HG03439 (cell line): ENCODE data around the gene ALDOC.
"Not testable (repeated sequence)": the region's sequence is repeated elsewhere in the genome, so short reads cannot be mapped to it uniquely, and the experiment has no call there.

Source experiments
- ATAC-seq: cut with Tn5 transposase; IDR thresholded peaks from one replicate; pipeline ENCODE4 v1.9.1; 2021; ENCODE audit warnings: mild to moderate bottlenecking, moderate library complexity; ENCODE audit not compliant: unreplicated experiment

ALDOC gene

GRCh38 chr17:28576758-28577465 lies at the start of gene ALDOC:
Gene ALDOC (minus strand): TSS chr17:28576895. CDS start chr17:28575532, 1,363 bp downstream.
- ATAC-seq, result peak; percentile 76

DNA sequence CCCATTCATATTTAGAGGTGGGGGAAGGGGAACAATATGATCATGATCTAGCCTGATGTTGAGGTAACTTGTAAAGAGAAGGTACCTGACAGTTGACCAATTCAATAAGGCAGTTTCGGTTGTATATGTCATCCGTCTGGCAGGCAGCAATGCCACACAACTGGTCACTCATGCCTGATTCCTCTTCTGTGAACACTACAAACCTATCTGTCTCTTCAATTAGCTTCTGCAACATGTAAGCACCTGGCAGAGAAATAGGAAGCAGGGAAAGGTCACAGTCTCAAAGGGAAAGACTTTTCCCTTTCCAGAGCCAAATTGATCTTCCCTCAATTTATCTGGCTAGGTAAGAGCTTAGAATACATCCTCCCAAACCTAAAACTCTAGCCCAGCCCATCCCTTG lies 47.5 kb upstream of the ALDOC start:
- ATAC-seq, result no peak

DNA sequence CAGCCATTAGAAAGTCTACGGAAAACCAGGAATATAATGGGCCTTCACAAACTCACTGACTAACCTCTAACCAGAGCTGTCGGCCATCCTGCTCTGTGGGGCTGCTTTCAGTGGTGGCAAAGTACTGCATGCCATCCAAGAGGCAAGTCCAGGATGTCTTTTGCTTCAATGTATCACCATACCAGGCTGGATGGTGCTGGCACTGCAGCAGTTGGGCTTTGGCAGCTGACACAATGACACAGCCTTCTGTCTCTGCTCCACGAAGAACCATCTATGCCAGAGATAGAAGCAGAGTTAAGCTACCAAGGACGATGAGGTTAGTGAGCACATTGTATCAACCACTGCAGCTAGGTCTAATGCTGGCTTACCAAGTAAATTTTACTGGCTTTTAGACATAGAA lies 47.0 kb upstream of the ALDOC start:
- no peak for ATAC-seq

GRCh38 chr17:28622186-28622585 lies 45.5 kb upstream of the ALDOC start:
- no peak for ATAC-seq

DNA sequence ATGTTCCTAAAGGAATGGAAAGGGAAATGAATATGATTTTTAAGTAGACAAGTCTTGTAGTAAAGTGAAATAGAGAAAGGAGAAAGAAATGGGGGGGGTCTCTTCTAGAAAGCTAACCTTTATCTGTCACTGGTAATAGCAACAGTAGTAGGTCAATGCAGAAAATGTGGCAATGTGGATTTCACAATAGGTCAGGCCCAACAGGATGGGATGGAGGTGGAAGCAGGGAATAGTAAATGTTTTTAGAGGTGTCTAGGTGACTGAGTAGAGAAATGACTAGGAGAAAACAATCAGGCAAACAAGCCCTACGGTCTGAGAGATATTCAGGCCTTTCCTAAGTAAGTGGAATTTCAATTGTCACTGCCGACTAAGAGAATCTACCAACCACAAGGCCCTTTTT lies 43.3 kb upstream of the ALDOC start:
- ATAC-seq, result no peak

DNA sequence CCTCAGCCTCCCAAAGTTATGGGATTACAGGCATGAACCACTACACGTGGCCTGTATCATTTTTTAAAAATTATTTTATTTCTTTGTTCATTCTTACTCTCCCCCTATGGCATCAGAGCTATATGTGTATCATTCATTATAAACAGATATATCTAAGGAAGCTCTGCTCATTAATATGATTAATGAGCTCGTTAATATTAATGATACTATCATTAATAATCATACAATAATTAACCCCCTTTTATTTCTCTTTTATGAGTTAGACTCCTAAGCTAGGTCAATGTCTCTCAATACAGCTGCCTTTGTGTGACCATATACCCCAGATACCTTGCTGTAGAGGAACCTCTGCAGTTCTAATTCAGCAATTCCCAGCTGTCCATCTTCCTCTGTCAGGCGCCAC lies 41.8 kb upstream of the ALDOC start:
- ATAC-seq, result no peak

DNA sequence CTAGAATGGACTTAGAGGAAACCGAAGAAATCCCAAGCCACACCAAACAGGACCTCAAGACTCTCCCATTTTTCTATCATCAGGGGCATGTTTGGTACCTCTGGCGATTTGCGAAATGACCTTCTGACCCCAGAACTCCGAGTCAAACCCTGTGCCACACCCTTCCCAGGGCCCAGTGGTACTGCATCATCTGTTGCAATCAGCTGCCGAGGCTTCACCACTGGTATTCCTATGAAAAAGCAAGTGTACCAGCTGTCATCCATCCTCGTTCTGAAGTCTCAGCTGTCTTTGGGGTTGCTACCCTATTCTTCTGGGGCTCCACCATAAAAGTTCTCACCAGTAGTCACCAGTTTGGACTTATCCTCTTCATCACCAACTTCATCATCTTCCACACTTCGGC lies 39.6 kb upstream of the ALDOC start:
- ATAC-seq, result no peak

DNA sequence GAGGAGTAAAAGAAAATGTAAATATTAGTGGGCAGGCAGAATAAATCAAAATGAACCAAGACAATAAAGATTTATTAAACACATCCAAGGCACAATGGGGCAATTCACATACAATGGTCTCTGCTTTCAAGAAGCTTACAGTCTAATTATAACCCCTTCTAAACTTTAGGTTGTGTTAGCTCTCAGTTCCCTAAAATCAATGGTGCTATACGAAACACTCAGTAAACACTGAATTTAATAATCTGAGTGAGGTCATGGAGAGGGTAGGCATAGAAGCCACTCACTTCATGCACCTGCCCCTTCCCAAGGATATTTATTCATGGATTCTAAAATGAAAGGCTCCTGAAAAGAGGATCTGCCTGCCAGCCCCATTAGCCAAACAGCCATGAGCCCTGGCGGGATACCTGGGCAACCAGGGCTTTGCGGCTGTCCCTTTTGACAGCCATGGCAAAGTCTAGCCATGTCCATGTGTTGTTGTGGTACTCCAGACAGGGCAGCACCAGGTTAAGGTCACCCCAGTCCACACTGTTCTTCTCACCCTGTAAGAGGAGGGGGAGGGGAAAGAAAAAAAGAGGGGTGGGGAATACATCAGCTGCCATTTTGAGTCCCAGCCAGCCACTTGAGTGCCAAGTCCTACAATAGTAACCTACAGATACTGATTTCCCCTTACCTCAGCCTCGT lies 38.7 kb upstream of the ALDOC start:
- ATAC-seq, result no peak

DNA sequence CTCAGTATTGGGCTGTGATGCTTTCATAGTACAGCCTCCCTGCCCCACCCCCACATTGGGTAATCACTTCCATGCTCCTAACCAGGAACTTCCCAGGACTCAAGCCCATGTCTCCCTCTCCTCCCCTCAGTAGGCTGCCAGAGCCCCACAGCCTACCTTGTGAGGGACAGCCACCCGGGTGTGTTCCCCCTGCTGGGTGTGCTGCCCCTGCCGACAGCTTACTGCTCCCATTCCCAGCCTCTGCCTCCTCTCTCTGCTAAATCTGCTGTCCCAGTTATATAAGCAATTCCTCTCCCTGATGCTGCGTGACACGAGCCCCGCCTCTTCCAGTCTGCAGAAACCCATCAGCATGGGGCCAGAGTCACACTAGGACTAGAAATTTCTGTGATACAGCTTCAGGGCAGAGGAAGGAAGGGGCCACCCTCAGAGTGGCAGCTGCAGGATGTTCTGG lies 37.3 kb upstream of the ALDOC start, which contains the start of gene RSKR:
Gene RSKR (minus strand): TSS at position 255 of the 451 bp plus-strand sequence. CDS start 24 bp downstream, at position 231.
- no peak for ATAC-seq

DNA sequence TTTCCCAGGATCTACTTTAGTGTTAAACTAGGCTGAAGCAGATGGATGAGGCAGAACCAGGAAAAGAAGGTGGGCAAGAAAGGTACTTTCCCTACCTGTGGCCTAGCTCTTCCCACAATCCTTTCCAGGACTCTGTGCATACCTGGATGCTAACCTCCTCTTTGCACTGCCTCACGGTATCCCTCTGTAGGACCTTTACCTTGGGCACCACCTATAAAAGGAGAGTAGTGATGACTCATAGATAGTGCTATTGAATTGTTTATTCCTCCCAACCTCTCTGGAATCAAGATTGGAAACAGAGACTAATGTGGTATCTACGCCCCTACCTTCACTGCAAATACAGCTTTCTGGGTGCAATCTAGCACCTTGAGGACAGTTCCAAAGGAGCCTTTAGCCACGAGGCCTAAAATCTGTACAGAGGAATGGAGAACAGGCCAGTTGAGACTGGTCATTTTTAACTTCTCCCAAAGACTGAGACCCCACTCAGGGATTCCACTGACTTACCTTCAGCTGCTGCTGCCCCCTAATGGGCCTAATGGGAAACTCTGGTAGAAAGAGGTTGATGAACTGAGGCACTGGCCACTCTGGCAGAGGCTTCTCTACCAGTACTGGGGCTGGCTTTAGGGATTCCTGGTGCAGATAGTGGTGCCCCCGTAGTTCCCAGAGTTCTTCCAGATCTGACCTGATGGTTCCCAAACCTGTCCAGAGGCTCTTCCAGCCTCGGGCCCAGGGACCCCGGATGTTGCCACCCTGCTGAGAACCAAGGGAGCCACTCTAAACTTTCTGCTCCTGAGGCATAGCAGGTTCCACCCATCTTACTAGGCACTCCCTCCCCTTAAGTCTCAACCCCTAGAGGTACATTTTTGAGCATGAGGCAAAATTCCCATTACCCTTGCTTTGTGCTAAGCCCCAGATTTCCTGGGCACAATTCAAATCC lies 36.5 kb upstream of the ALDOC start:
- ATAC-seq, result no peak

DNA sequence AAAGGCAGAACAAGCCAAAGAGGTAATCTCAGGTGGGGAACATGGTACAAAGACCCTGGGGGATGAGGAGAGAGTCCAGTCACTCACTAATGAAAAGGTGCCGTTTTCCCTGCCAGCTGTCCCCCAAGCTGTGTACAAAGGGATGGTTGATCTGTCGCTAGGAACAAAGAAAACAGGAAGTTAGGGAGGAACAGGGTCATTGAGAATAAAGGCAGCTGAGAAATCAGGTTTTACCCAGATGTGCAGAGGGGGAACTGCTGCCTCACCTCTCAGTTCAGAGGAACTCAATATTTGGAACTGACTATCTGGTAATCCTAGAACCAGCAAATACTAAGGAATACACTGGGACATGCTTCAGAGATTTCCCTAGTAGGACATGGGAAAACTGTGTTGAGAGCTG lies 35.8 kb upstream of the ALDOC start:
- ATAC-seq, result no peak

- ATAC-seq, result no peak
Observed at GRCh38 chr17:28610376-28610775, 33.7 kb upstream of the ALDOC start.

DNA sequence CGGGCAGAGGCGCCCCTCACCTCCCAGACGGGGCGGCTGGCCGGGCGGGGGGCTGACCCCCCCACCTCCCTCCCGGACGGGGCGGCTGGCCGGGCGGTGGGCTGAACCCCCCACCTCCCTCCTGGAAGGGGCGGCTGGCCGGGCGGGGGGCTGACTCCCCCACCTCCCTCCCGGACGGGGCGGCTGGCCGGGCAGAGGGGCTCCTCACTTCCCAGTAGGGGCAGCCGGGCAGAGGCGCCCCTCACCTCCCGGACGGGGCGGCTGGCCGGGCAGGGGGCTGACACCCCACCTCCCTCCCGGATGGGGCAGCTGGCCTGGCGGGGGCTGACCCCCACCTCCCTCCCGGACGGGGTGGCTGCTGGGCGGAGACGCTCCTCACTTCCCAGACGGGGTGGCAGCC lies 27.3 kb upstream of the ALDOC start:
- not testable (repeated sequence) for ATAC-seq

DNA sequence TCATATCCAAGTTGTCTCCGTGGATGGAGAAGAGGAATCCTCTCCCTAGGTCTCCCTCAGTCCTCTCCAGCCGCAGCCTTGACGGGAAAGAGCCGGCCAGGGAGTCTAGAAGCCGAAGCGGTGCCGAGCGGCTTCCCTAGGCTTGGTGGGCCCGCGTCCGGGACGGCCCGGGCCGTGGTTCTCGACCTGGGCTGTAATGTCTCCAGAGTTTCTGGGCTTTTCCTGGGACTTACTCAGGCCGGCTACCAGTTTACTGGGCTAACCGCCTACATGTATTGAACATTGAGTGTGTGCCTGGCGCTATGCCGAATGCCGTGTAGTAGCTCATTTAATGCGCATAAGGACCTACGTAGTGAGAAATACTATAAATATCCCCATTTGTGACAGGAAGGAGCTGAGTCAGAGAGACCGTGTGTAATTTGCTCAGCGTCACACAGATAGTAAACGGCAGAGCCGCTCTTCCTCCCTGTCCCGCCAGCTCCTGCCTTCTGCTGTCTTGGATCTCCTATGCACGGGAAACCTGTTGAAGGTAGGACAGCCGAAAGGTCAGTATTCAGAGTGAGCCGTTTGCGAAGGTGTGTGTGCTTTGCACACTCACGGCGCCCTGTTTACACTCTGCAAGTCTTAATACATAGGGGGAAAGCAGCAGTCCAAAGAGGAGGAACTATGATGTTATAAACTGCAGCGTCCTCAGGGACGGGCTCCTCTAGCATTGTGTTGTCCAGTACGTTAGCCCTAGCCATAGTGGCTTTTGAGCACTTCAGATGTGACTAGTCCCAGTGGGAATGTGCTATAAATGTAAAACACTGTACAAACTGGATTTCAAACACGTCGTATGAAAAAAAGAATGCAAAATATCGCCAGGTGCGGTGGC lies 22.9 kb upstream of the ALDOC start:
- peak; percentile 48 for ATAC-seq

DNA sequence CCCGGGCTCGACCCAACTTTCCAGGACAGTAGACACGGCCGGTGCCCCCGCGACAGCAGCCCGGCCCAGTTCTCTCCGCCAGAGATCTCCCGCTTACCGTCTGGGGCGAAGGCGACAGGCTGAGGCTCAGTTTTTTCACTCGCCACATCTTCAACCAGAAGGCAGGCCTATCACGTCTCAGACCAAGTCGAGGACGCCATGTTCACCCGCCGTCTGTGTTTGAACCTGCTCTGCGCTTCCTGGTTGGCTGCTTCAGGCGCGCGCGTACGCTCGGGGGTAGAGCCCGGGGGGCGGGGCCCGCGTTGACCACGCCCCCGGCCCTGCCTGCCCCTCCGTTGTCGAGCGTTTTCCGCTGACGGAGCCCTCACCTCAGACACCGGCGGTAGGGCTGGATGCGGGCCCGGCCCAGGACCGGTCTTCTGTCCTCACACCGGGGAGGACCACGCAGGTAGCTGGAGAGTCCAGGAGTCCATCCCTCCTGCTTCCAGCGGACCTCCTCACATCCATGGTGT lies 22.2 kb upstream of the ALDOC start, which contains the start of gene SPAG5:
Gene SPAG5 (minus strand): TSS at position 227 of the 512 bp plus-strand sequence. CDS start 79 bp downstream, at position 148.
- peak; percentile 84 for ATAC-seq

GRCh38 chr17:28598389-28598788 lies 21.7 kb upstream of the ALDOC start:
- ATAC-seq, result no peak

DNA sequence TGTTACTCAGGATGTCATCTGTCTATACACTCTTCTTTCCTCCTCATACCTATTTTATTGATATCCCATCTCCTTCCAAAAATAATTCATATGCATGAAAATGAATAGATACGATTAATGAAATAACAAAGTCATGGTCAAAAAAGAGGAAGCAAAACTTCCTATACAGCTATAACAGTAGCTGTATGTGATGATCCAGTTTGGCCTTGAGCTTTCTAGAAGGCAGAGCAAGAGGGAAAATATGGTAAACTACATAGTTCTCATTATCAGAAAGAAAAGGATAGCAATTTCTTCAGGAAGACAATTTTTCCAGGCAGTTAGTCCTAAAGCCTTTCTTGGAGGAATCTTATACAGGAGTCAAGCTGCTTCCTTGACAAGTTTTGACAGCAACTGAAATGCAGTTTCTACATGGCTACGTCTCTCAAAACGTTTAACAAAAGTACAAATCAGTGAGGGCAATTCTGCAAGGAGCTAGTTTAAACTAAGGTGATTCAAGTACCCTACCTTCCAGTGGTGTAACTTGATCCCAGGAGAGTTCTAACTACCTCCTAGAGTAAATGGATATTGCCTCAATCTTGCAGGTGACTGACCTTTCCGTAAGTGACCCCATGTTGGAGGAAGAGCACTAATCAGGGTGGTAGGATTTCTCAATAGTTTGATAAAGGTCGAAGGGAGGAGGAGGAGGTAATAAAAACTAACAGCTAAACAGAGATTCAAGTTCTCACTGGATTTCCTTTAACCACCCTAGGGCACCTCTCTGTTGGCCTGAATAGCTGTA lies 21.1 kb upstream of the ALDOC start:
- no peak for ATAC-seq

GRCh38 chr17:28592260-28592659 lies 15.6 kb upstream of the ALDOC start:
- no peak for ATAC-seq

DNA sequence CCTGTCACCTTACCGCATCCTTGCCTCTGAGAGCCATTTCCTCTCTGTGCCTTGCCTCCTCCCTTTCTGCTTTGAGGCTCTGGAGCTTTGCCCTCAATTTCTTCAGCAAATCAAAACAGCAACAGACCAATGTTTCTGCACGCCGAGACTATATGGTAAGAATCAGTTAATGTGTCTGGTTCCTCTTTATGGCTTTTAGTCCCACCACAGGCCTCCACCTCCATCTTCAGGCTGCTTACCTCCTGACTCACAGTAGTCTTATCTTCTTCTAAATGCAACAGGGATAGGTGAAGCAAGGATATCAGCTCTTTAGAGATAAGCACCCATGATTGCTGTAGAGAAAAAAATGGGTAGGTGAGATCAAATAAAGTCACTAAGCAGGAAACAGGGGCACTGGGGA lies 9.2 kb upstream of the ALDOC start:
- ATAC-seq, result no peak
